GM15510 (cell line): Measurements from ENCODE around the gene ANHX.

Experiments
- POLR2A ChIP-seq: IDR thresholded peaks from 3 replicates; pipeline ENCODE4 v1.6.1; 2011; ENCODE audit warnings: borderline replicate concordance; ENCODE audit not compliant: insufficient read length; ENCODE audit errors: extremely low read depth

Gene ANHX

DNA sequence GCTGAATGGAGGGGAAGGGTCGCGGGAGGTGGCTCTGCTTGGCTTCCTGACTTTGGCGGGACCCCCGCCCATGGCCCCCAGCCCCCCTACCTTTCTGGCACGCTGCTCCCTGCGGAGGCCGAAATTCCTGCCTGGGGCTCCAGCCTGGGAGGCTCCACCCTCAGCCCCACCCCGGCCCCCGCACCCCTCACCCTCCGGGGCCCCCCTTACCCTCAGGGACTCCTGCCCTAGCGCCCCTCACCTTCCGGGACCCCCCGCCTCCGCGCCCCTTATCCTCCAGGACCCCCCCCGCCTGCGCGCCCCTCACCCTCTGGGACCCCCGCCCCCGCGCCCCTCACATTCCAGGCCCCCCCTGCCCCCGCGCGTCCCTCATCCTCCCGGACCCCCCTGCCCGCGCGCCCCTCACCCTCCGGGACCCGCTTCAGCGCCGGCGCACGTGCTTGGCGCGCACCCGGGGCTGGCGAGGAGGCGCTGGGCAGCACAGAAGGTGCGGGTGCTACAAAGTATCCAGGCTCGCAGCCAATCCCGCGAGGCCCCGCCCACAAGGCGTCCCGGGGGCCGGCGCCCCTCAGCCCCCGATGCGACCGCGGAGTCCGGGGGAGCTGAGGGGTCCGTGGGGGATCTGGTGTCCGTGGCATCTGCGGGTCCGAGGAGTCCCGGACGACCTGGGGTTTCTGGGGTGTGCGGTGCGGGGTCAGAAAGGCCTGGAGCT is at the start of gene ANHX:
ANHX (minus strand) TSS at position 477 of the 712 bp plus-strand sequence. CDS start 1,521 bp downstream, outside the sequence.
- TF ChIP-seq POLR2A, result no peak

DNA sequence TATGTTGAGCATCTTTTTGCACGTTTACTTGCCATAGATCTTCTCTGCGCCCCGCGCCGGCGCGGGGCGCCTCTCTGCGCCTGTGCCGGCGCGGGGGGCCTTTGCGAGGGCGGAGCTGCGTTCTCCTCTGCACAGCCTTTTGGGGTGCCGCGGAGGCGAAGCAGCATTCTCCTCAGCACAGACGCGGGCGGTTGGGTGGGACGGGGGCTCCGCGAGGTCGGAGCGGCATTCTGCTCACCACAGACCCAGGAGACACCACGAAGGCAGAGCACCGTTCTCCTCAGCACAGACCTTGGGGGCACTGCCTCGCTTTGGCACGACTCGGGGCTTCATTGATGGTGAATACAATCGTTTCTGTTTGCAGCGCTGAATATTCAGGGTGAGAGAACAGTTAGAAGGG is 28.5 kb upstream of the ANHX start:
- TF ChIP-seq POLR2A, result no peak

DNA sequence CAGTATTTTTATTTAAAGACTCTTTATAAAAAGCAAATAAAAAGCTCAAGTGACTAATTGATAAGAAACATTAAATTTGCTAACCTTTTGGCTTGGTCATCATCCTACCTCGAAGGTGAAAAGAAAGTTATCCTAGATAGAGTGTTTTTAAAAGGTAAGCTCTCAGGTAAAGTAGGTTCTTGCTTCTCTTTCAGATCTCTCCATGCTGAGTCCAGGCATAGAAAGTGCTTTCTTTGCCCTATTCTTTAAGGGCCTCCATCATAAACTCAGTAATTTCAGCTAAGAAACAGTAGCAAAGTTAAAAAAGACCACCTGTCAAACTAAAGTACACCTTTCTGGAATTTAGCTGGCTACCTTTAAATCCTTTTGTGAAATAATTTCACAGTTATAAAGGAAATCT is 20.6 kb upstream of the ANHX start:
- no peak for TF ChIP-seq POLR2A

DNA sequence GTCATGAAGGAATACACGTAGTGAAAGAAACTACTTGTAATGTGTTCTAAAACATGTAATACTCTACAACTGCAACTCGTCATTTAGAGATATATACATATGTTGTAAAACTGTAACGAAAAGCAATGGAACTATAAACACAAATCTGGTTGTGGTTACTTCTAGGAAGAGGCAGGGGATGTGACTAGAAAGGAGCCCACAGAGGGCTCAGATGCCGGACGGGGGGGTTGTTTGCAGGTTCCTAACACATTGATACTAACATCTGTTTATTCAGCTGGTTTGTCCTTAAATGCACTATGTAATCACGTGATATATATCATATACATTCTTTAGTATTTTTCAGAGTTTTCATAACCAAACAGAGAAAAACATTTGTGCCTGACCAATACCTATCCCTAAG is 16.1 kb upstream of the ANHX start:
- TF ChIP-seq POLR2A, result no peak

DNA sequence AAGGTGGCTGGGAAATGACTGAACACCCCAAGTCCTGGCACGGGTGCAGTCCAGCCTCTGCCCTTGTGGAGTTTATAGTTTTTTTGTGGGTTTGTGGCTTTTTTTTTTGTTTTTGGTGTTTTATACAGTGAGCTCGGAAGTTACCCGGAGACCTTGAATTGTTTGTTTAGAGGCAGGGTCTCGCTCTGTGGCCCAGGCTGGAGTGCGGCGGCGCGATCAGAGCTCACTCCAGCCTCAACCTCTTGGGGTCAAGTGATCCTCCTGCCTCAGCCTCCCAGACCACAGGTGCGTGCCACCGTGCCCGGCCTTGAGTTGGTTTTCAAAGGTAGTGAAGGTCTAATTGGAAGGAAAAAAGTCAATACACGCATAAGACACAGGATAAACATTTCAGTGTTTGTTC is 879 bp upstream of the ANHX start:
- TF ChIP-seq POLR2A, result no peak

DNA sequence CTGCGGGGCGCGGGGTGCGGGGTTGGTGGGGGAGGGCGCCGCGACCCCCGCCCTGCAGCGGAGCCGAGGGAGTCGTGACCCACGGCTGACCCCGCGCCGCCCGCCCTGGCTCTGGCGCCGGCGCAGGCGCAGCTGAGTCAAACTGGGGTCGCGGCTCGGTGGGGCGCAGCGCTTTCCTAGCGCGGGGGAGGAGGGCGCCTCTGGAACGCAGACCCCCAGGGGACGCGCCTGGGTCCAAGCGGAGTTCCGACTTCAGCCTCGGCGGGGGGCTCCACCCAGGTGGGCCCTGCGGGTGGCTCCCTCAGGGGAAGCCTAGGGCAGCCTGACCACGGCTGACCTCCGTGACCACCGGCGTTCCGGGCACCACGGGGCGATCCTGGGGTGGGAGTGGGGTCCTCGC is 467 bp upstream of the ANHX start:
- TF ChIP-seq POLR2A, result no peak

DNA sequence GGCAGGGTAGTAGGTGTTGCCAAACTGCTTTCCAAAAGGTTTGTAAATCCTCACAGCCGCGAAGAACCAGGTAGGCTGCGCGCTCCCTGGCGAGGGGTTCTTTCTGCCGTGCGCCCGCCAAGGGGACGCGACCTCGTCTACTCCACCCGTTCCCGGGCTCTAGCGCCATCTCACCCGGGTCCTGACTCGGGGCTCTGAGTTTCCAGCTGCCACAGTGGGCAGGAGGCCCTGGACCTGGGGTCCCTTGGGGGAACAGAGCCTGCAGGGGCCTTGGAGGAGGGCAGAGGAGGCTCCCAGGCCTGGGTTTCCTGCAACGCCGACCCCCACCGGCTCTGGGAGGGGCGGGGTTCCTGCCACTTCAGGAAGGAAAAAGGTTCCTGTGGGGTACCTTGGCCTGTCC is 706 bp downstream of the ANHX start:
- TF ChIP-seq POLR2A, result no peak

DNA sequence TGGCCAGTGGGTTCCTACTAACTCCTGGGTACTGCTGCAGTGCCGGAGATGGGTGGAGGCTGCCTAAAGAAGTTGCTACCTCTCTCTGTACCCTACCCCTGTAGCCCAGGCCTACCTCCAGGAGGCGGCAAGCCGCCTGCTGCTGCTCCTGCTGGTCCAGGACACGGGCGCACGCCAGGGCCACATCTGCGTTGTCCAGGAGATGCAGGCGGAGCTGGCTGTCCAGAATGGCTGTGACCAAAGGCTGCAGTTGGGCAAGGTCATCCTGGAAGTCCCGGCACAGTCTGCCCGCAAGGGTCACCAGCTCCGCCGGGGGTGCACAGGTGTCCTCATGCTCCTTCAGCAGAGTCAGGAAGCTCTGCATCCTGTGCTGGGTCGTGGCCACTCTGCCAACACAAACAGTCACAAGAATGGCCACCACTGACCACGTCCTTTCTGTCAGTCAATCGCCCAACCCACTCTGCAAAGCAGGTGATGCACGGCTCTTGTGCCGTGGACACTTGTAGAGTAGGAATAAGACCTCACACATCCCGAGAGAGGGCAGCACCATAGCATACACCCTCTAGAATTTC is 1.6 kb downstream of the ANHX start:
- no peak for TF ChIP-seq POLR2A

DNA sequence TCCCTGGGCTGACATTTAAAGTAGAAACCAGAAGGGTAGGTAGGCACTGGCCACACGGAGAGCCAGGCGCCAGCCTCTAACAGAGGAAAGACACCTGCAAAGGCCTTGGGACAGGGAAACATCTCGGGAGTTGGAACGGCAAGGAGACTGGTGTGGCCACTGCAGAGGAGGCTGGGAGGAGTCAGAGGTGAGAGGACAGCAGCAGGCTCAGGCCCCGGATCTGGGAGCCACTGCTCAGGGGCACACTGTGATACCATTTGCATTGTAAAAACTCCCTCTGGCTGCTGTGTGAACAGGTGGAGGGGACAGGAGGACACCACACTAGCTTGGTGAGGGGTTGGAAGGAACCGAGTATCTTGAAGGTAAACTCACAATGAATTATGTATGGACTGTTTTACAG is 2.7 kb downstream of the ANHX start:
- TF ChIP-seq POLR2A, result no peak

- TF ChIP-seq POLR2A, result no peak
These were observed 4.7 kb downstream of the ANHX start for GRCh38 chr12:133231001-133231400.

GRCh38 chr12:133227281-133227852 is 8.3 kb downstream of the ANHX start:
- no peak for TF ChIP-seq POLR2A

GRCh38 chr12:133226690-133227089 is 9.0 kb downstream of the ANHX start:
- no peak for TF ChIP-seq POLR2A

DNA sequence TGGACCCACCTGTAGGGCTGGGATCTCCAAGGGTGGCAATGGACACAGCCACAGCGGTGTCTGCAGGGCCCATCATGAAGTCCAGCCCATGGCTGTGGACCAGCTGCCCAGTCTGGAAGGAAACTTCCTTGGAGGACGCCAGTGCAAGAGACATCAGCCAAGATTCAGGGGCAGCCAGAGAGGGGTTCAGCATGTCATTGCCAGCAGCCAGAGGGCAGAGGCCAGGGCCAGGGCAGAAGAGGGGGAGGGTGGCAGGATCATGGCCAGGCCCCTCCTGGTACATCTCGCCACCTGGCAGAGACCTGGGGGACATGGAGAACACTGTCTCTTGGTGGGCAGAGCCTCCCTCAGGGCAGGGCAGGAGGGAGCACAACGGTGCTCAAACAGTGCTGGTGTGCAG is 10.2 kb downstream of the ANHX start:
- TF ChIP-seq POLR2A, result no peak

GRCh38 chr12:133222211-133222610 is 13.5 kb downstream of the ANHX start:
- TF ChIP-seq POLR2A, result no peak

GRCh38 chr12:133221241-133221640 is 14.4 kb downstream of the ANHX start:
- TF ChIP-seq POLR2A, result no peak

- no peak for TF ChIP-seq POLR2A
These were observed 15.2 kb downstream of the ANHX start for GRCh38 chr12:133220521-133220920.
